K562 (cell line): ENCODE measurements around the gene USP5. TPM values are rescaled to one million over a fixed set of nuclear protein-coding genes. Genes with fewer than 3 reads are reported as not detected.

Experiments used
- ARID4B ChIP-seq: sonication (generic); formaldehyde crosslinking; IDR thresholded peaks from 2 replicates; pipeline ENCODE4 v1.8.0; 2022; ENCODE audit warnings: mild to moderate bottlenecking, missing genetic modification reagents
- ATF7 ChIP-seq: fragments of 450-650 bp; IDR thresholded peaks from 2 replicates; pipeline ENCODE4 v1.7.1; 2014; ENCODE audit warnings: mild to moderate bottlenecking, moderate library complexity
- CTCFL ChIP-seq: IDR thresholded peaks from 2 replicates; pipeline ENCODE4 v1.6.1; 2011; ENCODE audit warnings: borderline replicate concordance, low read depth, mild to moderate bottlenecking, moderate library complexity, low read length; ENCODE audit not compliant: insufficient read depth, poor library complexity, severe bottlenecking
- ELK3 ChIP-seq: fragments of 450-650 bp; formaldehyde crosslinking; IDR thresholded peaks from 2 replicates; pipeline ENCODE4 v1.4.0; 2020; ENCODE audit warnings: mild to moderate bottlenecking
- ETV5 ChIP-seq: sonication (generic); formaldehyde crosslinking; IDR thresholded peaks from 2 replicates; pipeline ENCODE4 v1.4.0; 2020; ENCODE audit warnings: low read depth, mild to moderate bottlenecking, missing genetic modification reagents
- GABPB1 ChIP-seq: sonication (generic); formaldehyde crosslinking; IDR thresholded peaks from 2 replicates; pipeline ENCODE4 v1.8.0; 2022; ENCODE audit warnings: mild to moderate bottlenecking, missing genetic modification reagents
- KDM2B ChIP-seq: fragments of 250-450 bp; sonication (Bioruptor Pico); IDR thresholded peaks from 2 replicates; pipeline ENCODE4 v1.8.0; 2021; ENCODE audit warnings: mild to moderate bottlenecking, moderate library complexity
- KDM4B ChIP-seq, 2 experiments: fragments of 450-650 bp in 1 of 2; sonication (generic) in 1 of 2; IDR thresholded peaks; 2 replicates each; pipeline ENCODE4 v1.6.1; 2016 to 2017; ENCODE audit warnings: borderline replicate concordance in 2 of 2, antibody characterized with exemption in 1 of 2, low read depth in 1 of 2, mild to moderate bottlenecking in 1 of 2
- NFE2L1 ChIP-seq: fragments of 450-650 bp; IDR thresholded peaks from 2 replicates; pipeline ENCODE4 v1.6.1; 2016; ENCODE audit warnings: missing genetic modification characterization, low read depth, mild to moderate bottlenecking, missing compliant biosample characterization, moderate library complexity, borderline replicate concordance
- NRF1 ChIP-seq, 2 experiments: fragments of 450-650 bp; IDR thresholded peaks in 1 of 2; conservative IDR thresholded peaks in 1 of 2; 2 replicates each; pipeline ENCODE4 v1.6.1; 2014; ENCODE audit warnings: mild to moderate bottlenecking in 2 of 2
- PHF20 ChIP-seq: fragments of 450-650 bp; IDR thresholded peaks from 2 replicates; pipeline ENCODE4 v1.6.1; 2018; ENCODE audit not compliant: partially characterized antibody
- SIX5 ChIP-seq, 2 experiments: IDR thresholded peaks; 2 replicates each; pipeline ENCODE4 v1.6.1; 2011; ENCODE audit warnings: low read length in 2 of 2, borderline replicate concordance in 1 of 2, low read depth in 1 of 2, mild to moderate bottlenecking in 1 of 2, moderate library complexity in 1 of 2; ENCODE audit not compliant: insufficient read depth in 1 of 2
- SMAD4 ChIP-seq: fragments of 250-450 bp; sonication (Bioruptor Pico); conservative IDR thresholded peaks from 2 replicates; pipeline ENCODE4 v1.8.0; 2021; ENCODE audit warnings: inconsistent platforms, mild to moderate bottlenecking, moderate library complexity
- SRF ChIP-seq, 2 experiments: fragments of 250-450, 450-650 bp in 1 of 2; sonication (Bioruptor Pico) in 1 of 2; sonication (generic) in 1 of 2; formaldehyde crosslinking; IDR thresholded peaks; 2 replicates each; pipeline versions ENCODE4 v1.5.0 to v1.5.1; 2020 to 2022; ENCODE audit warnings: mild to moderate bottlenecking in 1 of 2, missing genetic modification reagents in 1 of 2
- VEZF1 ChIP-seq: fragments of 200-800 bp; sonication (Bioruptor generic); IDR thresholded peaks from 2 replicates; pipeline ENCODE4 v1.6.1; 2017; ENCODE audit warnings: missing genetic modification characterization, missing compliant biosample characterization
- ZNF324 ChIP-seq: fragments of 250-450 bp; sonication (Bioruptor Pico); IDR thresholded peaks from 2 replicates; pipeline ENCODE4 v1.4.0; 2020; ENCODE audit warnings: mild to moderate bottlenecking
- ZNF384 ChIP-seq: IDR thresholded peaks from 2 replicates; pipeline ENCODE4 v1.6.1; 2012; ENCODE audit warnings: low read depth, low read length, improper control_type of control experiment
- ZNF561 ChIP-seq: fragments of 450-650 bp; formaldehyde crosslinking; conservative IDR thresholded peaks from 2 replicates; pipeline ENCODE4 v1.4.0; 2020; ENCODE audit warnings: mild to moderate bottlenecking, moderate library complexity
- polyA plus RNA-seq, 8 experiments: library from polyadenylated mRNA; depleted of rRNA in 4 of 8; stranded (reverse) in 5 of 8; unstranded in 3 of 8; fragments of >200 nt; fragmentation: Nextera tagmentation in 2 of 8; fragmentation: Illumina TruSeq in 1 of 8; extraction: Ambion mirVana in 2 of 8; extraction: Trizol in 1 of 8; gene quantifications; 2 replicates each; pipeline versions ENCODE4 v1.2.1 to v1.2.3, GENCODE V29; 2011 to 2014; ENCODE audit warnings: inconsistent platforms in 1 of 8, missing spikeins in 1 of 8
- total RNA-seq, 7 experiments: library from RNA; depleted of rRNA in 6 of 7; stranded (reverse); fragments of >200 nt in 6 of 7; fragmentation: Illumina TruSeq in 2 of 7; extraction: Trizol in 2 of 7; gene quantifications; 2 replicates each; pipeline versions ENCODE4 v1.2.1 to v1.2.3, GENCODE V29; 2011 to 2021; ENCODE audit warnings: low replicate concordance in 1 of 7

USP5 gene
- total and polyA plus RNA-seq, 9 of the 15 experiments (the other 6 are each of a cell fraction or from before 2014, with no cell fraction given), result 1.4 to 107 (median 48.6) TPM

GRCh38 chr12:6825398-6826124 is 26.4 kb upstream of the USP5 start (continued):
- peak; percentile 41; the same call in 1 of the 2 replicates for TF ChIP-seq VEZF1 (CRISPR knock-in tag)
- TF ChIP-seq SMAD4, result no peak
- TF ChIP-seq SIX5 (IDR thresholded peaks at IDR 0.05; ENCODE audit: borderline replicate concordance in 1 of 2, insufficient read depth in 1 of 2, low read depth in 1 of 2, low read length in 2 of 2), result no peak
- TF ChIP-seq NRF1 (conservative IDR thresholded peaks at IDR 0.05 in 1 of 2, IDR thresholded peaks at IDR 0.05 in 1 of 2), result peak in 1 of 2 experiments; percentile 34; a peak in 1 of 4 replicates
- no peak for TF ChIP-seq PHF20
- no peak for TF ChIP-seq ZNF324
- TF ChIP-seq GABPB1, result peak; percentile 21; the same call in 1 of the 2 replicates
- no peak for TF ChIP-seq ZNF384
- peak in 1 of 2 experiments; percentile 54; a peak in 1 of 4 replicates for TF ChIP-seq SRF (CRISPR knock-in tag; IDR thresholded peaks at IDR 0.05)
- no peak for TF ChIP-seq ATF7
- TF ChIP-seq ARID4B (CRISPR knock-in tag), result no peak
- no peak for TF ChIP-seq ZNF561 (CRISPR knock-in tag)
- TF ChIP-seq KDM2B, result no peak
- no peak for TF ChIP-seq NFE2L1 (tag)
- TF ChIP-seq KDM4B (IDR thresholded peaks at IDR 0.05; ENCODE audit: borderline replicate concordance in 2 of 2, low read depth in 1 of 2), result no peak
- no peak for TF ChIP-seq ETV5 (CRISPR knock-in tag)
- TF ChIP-seq CTCFL, result no peak
- no peak for TF ChIP-seq ELK3 (CRISPR knock-in tag)
